ENCODE results near the gene PPP6R2. TPM values are rescaled to one million over a fixed set of nuclear protein-coding genes. Genes with fewer than 3 reads are reported as not detected.

The PPP6R2 gene
- total RNA-seq, 1 donor from 2014 or later: 49.3 TPM

DNA sequence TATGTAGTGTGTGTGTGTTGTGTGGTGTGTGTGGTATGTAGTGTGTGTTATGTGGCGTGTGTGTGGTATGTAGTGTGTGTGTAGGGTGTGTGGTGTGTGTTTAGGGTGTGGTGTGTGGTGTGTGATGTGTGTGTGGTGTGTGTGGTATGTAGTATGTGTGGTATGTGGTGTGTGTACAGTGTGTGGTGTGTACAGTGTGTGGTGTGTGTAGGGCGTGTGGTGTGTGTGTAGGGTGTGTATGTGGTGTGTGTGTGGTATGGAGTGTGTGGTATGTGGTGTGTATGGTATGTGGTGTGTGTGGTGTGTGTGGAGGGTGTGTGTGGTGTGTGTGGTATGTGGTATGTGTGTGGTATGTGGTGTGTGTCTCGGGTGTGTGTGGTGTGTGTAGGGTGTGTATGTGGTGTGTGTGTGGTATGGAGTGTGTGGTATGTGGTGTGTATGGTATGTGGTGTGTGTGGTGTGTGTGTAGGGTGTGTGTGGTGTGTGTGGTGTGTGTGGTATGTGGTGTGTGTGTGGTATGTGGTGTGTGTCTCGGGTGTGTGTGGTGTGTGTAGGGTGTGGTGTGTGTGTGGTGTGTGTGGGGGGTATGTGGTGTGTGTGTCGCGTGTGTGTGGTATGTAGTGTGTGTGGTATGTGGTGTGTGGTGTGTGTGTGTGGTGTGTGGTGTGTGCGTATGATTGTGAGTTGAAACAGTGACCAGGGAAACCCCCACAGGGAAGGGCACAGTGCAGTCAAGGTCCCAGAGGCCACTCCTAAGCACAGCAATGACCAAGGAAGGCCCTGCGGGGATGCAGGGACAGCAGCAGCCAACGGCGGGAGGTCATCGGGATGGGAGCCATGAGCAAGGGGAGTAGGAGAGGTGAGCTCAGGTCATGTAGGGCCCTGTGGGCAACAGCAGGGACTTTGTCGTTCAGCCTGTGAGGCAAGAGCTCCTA, 2.9 kb upstream of the PPP6R2 start:
- TF ChIP-seq, protein P1, sequence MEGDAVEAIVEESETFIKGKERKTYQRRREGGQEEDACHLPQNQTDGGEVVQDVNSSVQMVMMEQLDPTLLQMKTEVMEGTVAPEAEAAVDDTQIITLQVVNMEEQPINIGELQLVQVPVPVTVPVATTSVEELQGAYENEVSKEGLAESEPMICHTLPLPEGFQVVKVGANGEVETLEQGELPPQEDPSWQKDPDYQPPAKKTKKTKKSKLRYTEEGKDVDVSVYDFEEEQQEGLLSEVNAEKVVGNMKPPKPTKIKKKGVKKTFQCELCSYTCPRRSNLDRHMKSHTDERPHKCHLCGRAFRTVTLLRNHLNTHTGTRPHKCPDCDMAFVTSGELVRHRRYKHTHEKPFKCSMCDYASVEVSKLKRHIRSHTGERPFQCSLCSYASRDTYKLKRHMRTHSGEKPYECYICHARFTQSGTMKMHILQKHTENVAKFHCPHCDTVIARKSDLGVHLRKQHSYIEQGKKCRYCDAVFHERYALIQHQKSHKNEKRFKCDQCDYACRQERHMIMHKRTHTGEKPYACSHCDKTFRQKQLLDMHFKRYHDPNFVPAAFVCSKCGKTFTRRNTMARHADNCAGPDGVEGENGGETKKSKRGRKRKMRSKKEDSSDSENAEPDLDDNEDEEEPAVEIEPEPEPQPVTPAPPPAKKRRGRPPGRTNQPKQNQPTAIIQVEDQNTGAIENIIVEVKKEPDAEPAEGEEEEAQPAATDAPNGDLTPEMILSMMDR (conservative IDR thresholded peaks at IDR 0.05; ENCODE audit: low read depth, low read length): no peak
- no peak for DNase-seq (ENCODE audit: low read depth)
- no peak overlapping the region for H3K4me3 ChIP-seq (ENCODE audit: low read depth, low read length)

DNA sequence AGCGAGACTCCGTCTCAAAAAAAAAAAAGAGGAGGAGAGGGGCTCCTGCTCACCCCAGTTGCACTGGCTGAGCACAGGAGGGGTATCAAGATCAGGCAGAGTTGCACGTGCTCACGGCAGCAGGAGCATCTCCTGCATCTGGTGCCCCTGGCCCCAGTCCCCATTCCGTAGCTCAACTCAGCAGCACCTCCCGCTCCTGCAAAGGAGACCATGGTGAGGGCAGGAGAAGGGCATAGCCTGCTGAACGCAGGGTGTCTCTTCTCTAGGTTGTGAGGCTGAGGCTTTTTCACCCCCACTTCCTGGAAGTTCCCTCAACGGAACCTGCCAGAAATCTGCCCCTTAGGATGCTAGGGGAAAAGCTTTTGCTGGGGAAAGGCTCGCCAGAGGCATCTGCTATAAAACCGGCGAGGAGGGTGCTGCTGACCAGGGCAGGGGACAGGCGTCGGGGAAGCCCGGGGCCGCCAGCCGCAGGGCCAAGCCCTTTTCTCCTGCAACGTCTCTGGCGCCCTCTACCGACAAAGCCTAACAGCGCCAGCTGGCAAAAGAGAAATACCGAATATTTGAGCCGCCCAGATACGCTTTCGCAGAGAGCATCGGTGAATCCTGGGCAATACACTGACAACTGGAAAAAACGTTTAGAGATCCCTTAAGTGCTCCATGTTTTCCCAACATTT, 1.0 kb upstream of the PPP6R2 start:
- DNase-seq (ENCODE audit: low read depth): peak; percentile 32
- H3K4me3 ChIP-seq (ENCODE audit: low read depth, low read length): peak overlapping the region; percentile 68
- TF ChIP-seq, protein P1 (conservative IDR thresholded peaks at IDR 0.05; ENCODE audit: low read depth, low read length): peak; percentile 98

DNA sequence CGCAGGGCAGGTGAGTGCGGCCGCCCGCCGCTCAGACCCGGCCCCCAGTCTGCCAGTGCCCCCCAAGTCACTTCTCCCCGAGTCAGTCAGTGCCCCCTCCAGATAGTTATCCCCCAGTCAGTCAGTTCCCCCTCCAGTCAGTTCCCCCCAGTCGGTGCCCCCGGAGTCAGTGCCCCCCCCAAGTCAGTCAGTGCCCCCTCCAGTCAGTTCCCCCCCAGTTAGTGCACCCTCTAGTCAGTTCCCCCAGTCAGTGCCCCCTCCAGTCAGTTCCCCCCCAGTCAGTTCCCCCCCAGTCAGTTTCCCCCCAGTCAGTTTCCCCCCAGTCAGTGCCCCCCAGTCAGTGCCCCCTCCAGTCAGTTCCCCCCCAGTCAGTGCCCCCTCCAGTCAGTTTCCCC, 411 bp downstream of the PPP6R2 start:
- TF ChIP-seq, protein P1 (conservative IDR thresholded peaks at IDR 0.05; ENCODE audit: low read depth, low read length): no peak
- no peak for DNase-seq (ENCODE audit: low read depth)
- H3K4me3 ChIP-seq (ENCODE audit: low read depth, low read length): peak overlapping the region; percentile 68

DNA sequence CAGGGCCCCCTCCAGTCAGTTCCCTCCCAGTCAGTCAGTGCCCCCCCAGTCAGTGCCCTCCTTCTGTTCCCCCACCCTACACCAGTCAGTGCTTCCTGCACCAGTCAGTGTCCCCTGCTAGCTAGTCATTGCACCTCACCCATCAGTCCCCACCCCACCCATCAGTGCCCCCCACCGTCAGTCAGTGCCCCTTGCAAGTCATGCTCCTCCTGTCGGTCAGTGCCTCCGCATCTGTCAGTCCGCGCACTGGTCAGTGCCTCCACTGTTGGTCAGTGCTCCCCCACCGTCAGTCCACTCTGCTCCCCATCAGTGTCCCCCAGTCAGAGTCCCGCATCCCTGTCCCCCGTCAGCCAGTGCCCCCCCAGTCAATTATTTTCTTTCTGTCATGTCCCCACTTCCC, 3.3 kb downstream of the PPP6R2 start:
- no peak for DNase-seq (ENCODE audit: low read depth)
- TF ChIP-seq, protein P1 (conservative IDR thresholded peaks at IDR 0.05; ENCODE audit: low read depth, low read length): no peak
- no peak overlapping the region for H3K4me3 ChIP-seq (ENCODE audit: low read depth, low read length)

DNA sequence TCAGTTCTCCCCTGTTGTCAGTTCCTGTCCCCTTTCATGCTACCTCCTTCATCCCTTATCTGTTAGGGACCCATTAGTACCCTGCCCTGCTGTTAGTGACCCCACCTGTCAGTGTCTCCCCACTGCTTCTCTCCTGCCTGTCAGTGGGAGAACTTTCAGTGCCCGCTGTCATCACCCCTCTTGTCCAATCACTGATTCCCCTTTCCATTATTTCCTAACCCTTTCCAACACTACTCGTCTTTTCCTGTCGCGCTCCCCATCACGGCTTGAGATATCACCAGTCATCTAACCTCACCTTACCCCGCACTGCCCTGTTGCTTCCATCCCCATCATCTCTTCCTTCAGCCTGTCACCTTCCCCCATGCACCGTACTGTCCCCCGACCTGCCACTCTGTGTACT, 4.0 kb downstream of the PPP6R2 start:
- no peak overlapping the region for H3K4me3 ChIP-seq (ENCODE audit: low read depth, low read length)
- DNase-seq (ENCODE audit: low read depth): no peak
- TF ChIP-seq, protein P1 (conservative IDR thresholded peaks at IDR 0.05; ENCODE audit: low read depth, low read length): no peak

DNA sequence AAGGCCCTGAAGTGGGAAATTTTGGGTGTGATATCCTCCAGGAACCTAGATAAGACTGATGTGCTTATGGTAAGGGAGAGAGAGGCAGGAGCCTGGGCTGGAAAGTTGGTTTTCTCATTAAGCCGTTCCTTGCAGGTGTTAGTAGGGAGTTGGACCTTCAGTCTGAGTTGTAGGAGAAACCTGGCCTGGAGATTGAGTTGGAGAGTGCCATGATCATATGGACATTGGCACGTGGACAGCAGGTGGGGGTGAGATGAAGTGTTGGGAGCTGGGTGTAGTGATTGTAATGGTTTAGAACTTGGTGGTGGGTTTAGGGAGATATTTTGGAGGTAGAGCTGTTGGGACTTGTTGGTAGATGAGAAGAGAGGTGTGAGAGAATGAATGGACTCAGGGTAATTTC, 4.9 kb downstream of the PPP6R2 start:
- no peak for DNase-seq (ENCODE audit: low read depth)
- TF ChIP-seq, protein P1 (conservative IDR thresholded peaks at IDR 0.05; ENCODE audit: low read depth, low read length): no peak
- H3K4me3 ChIP-seq (ENCODE audit: low read depth, low read length): no peak overlapping the region
